HCEC 1CT (cell line): Measurements from ENCODE around the gene C1orf122.
"Not testable (repeated sequence)": the region's sequence is repeated elsewhere in the genome, so short reads cannot be mapped to it uniquely, and the experiment has no call there.

Experiments used
- DNase-seq: peaks from one replicate; pipeline ENCODE4 v3.0.0-alpha.2; 2017

C1orf122 gene

GRCh38 chr1:37807555-37808368, at the start of gene C1orf122, which contains the start of gene YRDC:
TSS of gene C1orf122 (plus strand) at chr1:37807790. CDS start at chr1:37808405, 615 bp downstream.
TSS of gene YRDC (minus strand) at chr1:37808208. CDS start at chr1:37808180, 28 bp downstream.
- peak; percentile 95 for DNase-seq

- no peak for DNase-seq
Measured at GRCh38 chr1:37759451-37759850, 48.1 kb upstream of the C1orf122 start.

GRCh38 chr1:37761416-37762095, 46.0 kb upstream of the C1orf122 start:
- DNase-seq = no peak

- DNase-seq = no peak
Measured at GRCh38 chr1:37762516-37762915, 45.1 kb upstream of the C1orf122 start.

GRCh38 chr1:37763791-37764413, 43.7 kb upstream of the C1orf122 start:
- DNase-seq = no peak

GRCh38 chr1:37764414-37764825, 43.2 kb upstream of the C1orf122 start:
- no peak for DNase-seq

- no peak for DNase-seq
Measured at GRCh38 chr1:37764888-37765441, 42.6 kb upstream of the C1orf122 start, which contains the start of gene EPHA10. TSS of gene EPHA10 (minus strand) at chr1:37765120. CDS start at chr1:37765066, 54 bp downstream.

GRCh38 chr1:37765916-37766664, 41.5 kb upstream of the C1orf122 start:
- no peak for DNase-seq

- DNase-seq = no peak
Measured at GRCh38 chr1:37767488-37767887, 40.1 kb upstream of the C1orf122 start.

- DNase-seq = not testable (repeated sequence)
Measured at GRCh38 chr1:37771440-37771839, 36.1 kb upstream of the C1orf122 start.

GRCh38 chr1:37776946-37777516, 30.6 kb upstream of the C1orf122 start:
- no peak for DNase-seq

- DNase-seq = no peak
Measured at GRCh38 chr1:37778654-37779053, 28.9 kb upstream of the C1orf122 start.

- DNase-seq = no peak
Measured at GRCh38 chr1:37782491-37782890, 25.1 kb upstream of the C1orf122 start.

GRCh38 chr1:37792943-37793686, 14.5 kb upstream of the C1orf122 start:
- no peak for DNase-seq

- DNase-seq = peak; percentile 36
Measured at GRCh38 chr1:37793773-37794371, 13.7 kb upstream of the C1orf122 start, which contains the start of gene MANEAL. TSS of gene MANEAL (plus strand) at chr1:37793847. CDS start at chr1:37794183, 336 bp downstream.

GRCh38 chr1:37794372-37795339, 12.9 kb upstream of the C1orf122 start:
- peak; percentile 30 for DNase-seq

- no peak for DNase-seq
Measured at GRCh38 chr1:37795340-37796125, 12.1 kb upstream of the C1orf122 start.

- DNase-seq = peak; percentile 45
Measured at GRCh38 chr1:37797750-37798345, 9.7 kb upstream of the C1orf122 start.
